Measurements from ENCODE around the gene PSMC3.
A peak's percentile ranks its signal among the peaks of the same experiment; 100 is the strongest.

Gene PSMC3

GRCh38 chr11:47407746-47408590, 18.3 kb downstream of the PSMC3 start, which contains the start of gene SLC39A13:
Gene SLC39A13, plus strand, starts transcription at chr11:47408590. Its CDS starts 1,505 bp downstream, at chr11:47410095.
- TF ChIP-seq FOXM1 (IDR thresholded peaks at IDR 0.05; ENCODE audit: borderline replicate concordance): peak; percentile 78; the same call in 1 of the 2 replicates
- no peak for TF ChIP-seq BHLHE40 (IDR thresholded peaks at IDR 0.05; ENCODE audit: borderline replicate concordance)
- no peak for TF ChIP-seq L3MBTL2 (conservative IDR thresholded peaks at IDR 0.05)
- TF ChIP-seq ZNF384 (IDR thresholded peaks at IDR 0.05): no peak
- no peak for TF ChIP-seq FOXA1 (IDR thresholded peaks at IDR 0.05)
- TF ChIP-seq ELF4 (IDR thresholded peaks at IDR 0.05): no peak
- TF ChIP-seq FOXK2 (IDR thresholded peaks at IDR 0.05): no peak
- TF ChIP-seq PKNOX1 (IDR thresholded peaks at IDR 0.05): peak; percentile 73
- no peak for TF ChIP-seq SUZ12 (IDR thresholded peaks at IDR 0.05)
- no peak for TF ChIP-seq SP1 (IDR thresholded peaks at IDR 0.05)
- no peak for TF ChIP-seq TARDBP (IDR thresholded peaks at IDR 0.05)
- peak; percentile 81 for TF ChIP-seq ARNT (IDR thresholded peaks at IDR 0.05)
- TF ChIP-seq NFRKB (IDR thresholded peaks at IDR 0.05): no peak
- no peak for TF ChIP-seq HDGF (IDR thresholded peaks at IDR 0.05; ENCODE audit: borderline replicate concordance)
- TF ChIP-seq LEF1 (IDR thresholded peaks at IDR 0.05; ENCODE audit: borderline replicate concordance): peak; percentile 73; the same call in 1 of the 2 replicates
- TF ChIP-seq CTBP1 (IDR thresholded peaks at IDR 0.05; ENCODE audit: borderline replicate concordance): peak; percentile 69; the same call in 1 of the 2 replicates
- peak; percentile 93 for DNase-seq (ENCODE audit: extremely low spot score)
- CTCF ChIA-PET: interaction anchor here (1.3 kb wide), 1 partner anchor 34 kb away, joined by 13 read pairs; no protein-coding TSS in a partner anchor
- POLR2A ChIA-PET: interaction anchor here (0.6 to 10.0 kb wide), 9 partner anchors 8 to 34 kb away, joined by 3 to 72 read pairs (median 5); partner anchors contain the start of genes PSMC3 and SPI1

- TF ChIP-seq NFRKB (IDR thresholded peaks at IDR 0.05) (no peak), TARDBP (IDR thresholded peaks at IDR 0.05) (no peak), LEF1 (IDR thresholded peaks at IDR 0.05; ENCODE audit: borderline replicate concordance) (no peak), BHLHE40 (IDR thresholded peaks at IDR 0.05; ENCODE audit: borderline replicate concordance) (no peak), SP1 (IDR thresholded peaks at IDR 0.05) (no peak), ZNF384 (IDR thresholded peaks at IDR 0.05) (no peak), FOXA1 (IDR thresholded peaks at IDR 0.05) (no peak), PKNOX1 (IDR thresholded peaks at IDR 0.05) (no peak), SUZ12 (IDR thresholded peaks at IDR 0.05) (no peak), CTBP1 (IDR thresholded peaks at IDR 0.05; ENCODE audit: borderline replicate concordance) (no peak), HDGF (IDR thresholded peaks at IDR 0.05; ENCODE audit: borderline replicate concordance) (no peak), L3MBTL2 (conservative IDR thresholded peaks at IDR 0.05) (no peak), FOXM1 (IDR thresholded peaks at IDR 0.05; ENCODE audit: borderline replicate concordance) (no peak), ARNT (IDR thresholded peaks at IDR 0.05) (no peak), ELF4 (IDR thresholded peaks at IDR 0.05) (no peak), FOXK2 (IDR thresholded peaks at IDR 0.05) (no peak)
- no peak for DNase-seq (ENCODE audit: extremely low spot score)
- ChIA-PET POLR2A (interaction anchor here (0.6 to 10.0 kb wide), 8 partner anchors 9 to 33 kb away, joined by 3 to 72 read pairs (median 4); partner anchors contain the start of genes PSMC3 and SPI1), CTCF (interaction anchor here (1.3 kb wide), 1 partner anchor 33 kb away, joined by 13 read pairs; no protein-coding TSS in a partner anchor)
Measured at GRCh38 chr11:47406896-47407745, 19.1 kb downstream of the PSMC3 start.

GRCh38 chr11:47403571-47403970, 22.7 kb downstream of the PSMC3 start:
- POLR2A ChIA-PET: no interaction called here
- TF ChIP-seq LEF1 (IDR thresholded peaks at IDR 0.05; ENCODE audit: borderline replicate concordance): no peak
- TF ChIP-seq SUZ12 (IDR thresholded peaks at IDR 0.05): no peak
- no peak for TF ChIP-seq HDGF (IDR thresholded peaks at IDR 0.05; ENCODE audit: borderline replicate concordance)
- TF ChIP-seq ZNF384 (IDR thresholded peaks at IDR 0.05): no peak
- TF ChIP-seq ELF4 (IDR thresholded peaks at IDR 0.05): no peak
- no peak for TF ChIP-seq CTBP1 (IDR thresholded peaks at IDR 0.05; ENCODE audit: borderline replicate concordance)
- no peak for TF ChIP-seq BHLHE40 (IDR thresholded peaks at IDR 0.05; ENCODE audit: borderline replicate concordance)
- no peak for TF ChIP-seq FOXA1 (IDR thresholded peaks at IDR 0.05)
- no peak for TF ChIP-seq FOXK2 (IDR thresholded peaks at IDR 0.05)
- no peak for TF ChIP-seq L3MBTL2 (conservative IDR thresholded peaks at IDR 0.05)
- TF ChIP-seq PKNOX1 (IDR thresholded peaks at IDR 0.05): no peak
- no peak for TF ChIP-seq FOXM1 (IDR thresholded peaks at IDR 0.05; ENCODE audit: borderline replicate concordance)
- TF ChIP-seq TARDBP (IDR thresholded peaks at IDR 0.05): no peak
- TF ChIP-seq ARNT (IDR thresholded peaks at IDR 0.05): no peak
- no peak for TF ChIP-seq SP1 (IDR thresholded peaks at IDR 0.05)
- no peak for TF ChIP-seq NFRKB (IDR thresholded peaks at IDR 0.05)
- CTCF ChIA-PET: interaction anchor here (0.6 to 1.3 kb wide), 2 partner anchors 8 to 29 kb away, joined by 3 to 4 read pairs; no protein-coding TSS in a partner anchor
- no peak for DNase-seq (ENCODE audit: extremely low spot score)

- no peak for DNase-seq (ENCODE audit: extremely low spot score)
- TF ChIP-seq NFRKB (IDR thresholded peaks at IDR 0.05) (no peak), FOXA1 (IDR thresholded peaks at IDR 0.05) (no peak), SUZ12 (IDR thresholded peaks at IDR 0.05) (no peak), SP1 (IDR thresholded peaks at IDR 0.05) (no peak), TARDBP (IDR thresholded peaks at IDR 0.05) (no peak), HDGF (IDR thresholded peaks at IDR 0.05; ENCODE audit: borderline replicate concordance) (no peak), L3MBTL2 (conservative IDR thresholded peaks at IDR 0.05) (no peak), ELF4 (IDR thresholded peaks at IDR 0.05) (no peak), LEF1 (IDR thresholded peaks at IDR 0.05; ENCODE audit: borderline replicate concordance) (no peak), CTBP1 (IDR thresholded peaks at IDR 0.05; ENCODE audit: borderline replicate concordance) (no peak), ZNF384 (IDR thresholded peaks at IDR 0.05) (no peak), PKNOX1 (IDR thresholded peaks at IDR 0.05) (no peak), FOXK2 (IDR thresholded peaks at IDR 0.05) (no peak), FOXM1 (IDR thresholded peaks at IDR 0.05; ENCODE audit: borderline replicate concordance) (no peak), BHLHE40 (IDR thresholded peaks at IDR 0.05; ENCODE audit: borderline replicate concordance) (no peak), ARNT (IDR thresholded peaks at IDR 0.05) (no peak)
- POLR2A ChIA-PET: no interaction called here
- CTCF ChIA-PET: interaction anchor here (0.6 to 1.3 kb wide), 2 partner anchors 9 to 29 kb away, joined by 3 to 4 read pairs; no protein-coding TSS in a partner anchor
Measured at GRCh38 chr11:47403135-47403534, 23.1 kb downstream of the PSMC3 start.
